ENCODE data around the gene TMEM184B.

Gene TMEM184B

GRCh38 chr22:38191055-38191454 is 81.8 kb downstream of the TMEM184B start:
- no peaks in the 10 kb centered on the region for H4K20me1 ChIP-seq (ENCODE audit: control insufficient read depth, insufficient read depth, low read depth, low read length)
- no peak for TF ChIP-seq CTCF (IDR thresholded peaks at IDR 0.05; ENCODE audit: low read depth, low read length, poor library complexity, severe bottlenecking)
- no peak for TF ChIP-seq EZH2phosphoT487 (IDR thresholded peaks at IDR 0.05; ENCODE audit: borderline replicate concordance, low read length)
- H3K36me3 ChIP-seq (ENCODE audit: control insufficient read depth, low read length): no peaks in the 10 kb centered on the region
- no peaks in the 10 kb centered on the region for H3F3A ChIP-seq (ENCODE audit: control insufficient read depth, insufficient read depth)
- no peak overlapping the region for H3K4me2 ChIP-seq (ENCODE audit: low read length)
- H3K79me2 ChIP-seq (ENCODE audit: control insufficient read depth, low read length): no peaks in the 10 kb centered on the region
- no peaks in the 10 kb centered on the region for H3K9me2 ChIP-seq (replicated peaks; ENCODE audit: control insufficient read depth, low read length)
- peaks cover 11% of the 10 kb centered on the region for H3K27me3 ChIP-seq (ENCODE audit: control insufficient read depth, low read length)
- H3K4me1 ChIP-seq (ENCODE audit: control insufficient read depth, low read length): peaks cover 7% of the 10 kb centered on the region; the same call in 1 of the 2 replicates
- no peak overlapping the region for H3K4me3 ChIP-seq (ENCODE audit: low read length)
- no peaks in the 10 kb centered on the region for H3K9me3 ChIP-seq (ENCODE audit: control insufficient read depth, insufficient read depth, low read length)
- H3K27ac ChIP-seq (ENCODE audit: low read depth, low read length): no peak overlapping the region

DNA sequence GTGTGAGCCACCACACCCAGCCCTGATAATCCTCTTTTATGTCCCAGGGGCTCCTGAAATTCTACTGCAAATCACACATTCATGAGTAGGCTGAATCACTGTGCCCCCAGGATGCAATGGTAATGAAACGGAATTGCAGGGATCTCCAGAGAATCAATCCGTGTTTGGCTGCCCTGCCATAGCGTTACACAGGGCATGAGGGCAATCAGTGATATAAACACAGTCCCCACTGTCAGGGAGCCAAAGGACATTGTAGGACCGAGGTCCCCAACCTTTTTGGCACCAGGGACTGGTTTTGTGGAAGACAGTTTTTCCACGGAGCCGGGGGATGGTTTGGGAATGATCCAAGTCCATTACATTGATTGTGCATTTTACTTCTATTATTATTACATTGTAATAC is 82.2 kb downstream of the TMEM184B start:
- Histone ChIP-seq H3F3A (ENCODE audit: control insufficient read depth, insufficient read depth) (no peaks in the 10 kb centered on the region), H3K4me2 (ENCODE audit: low read length) (no peak overlapping the region), H3K4me3 (ENCODE audit: low read length) (no peak overlapping the region), H3K9me3 (ENCODE audit: control insufficient read depth, insufficient read depth, low read length) (no peaks in the 10 kb centered on the region), H4K20me1 (ENCODE audit: control insufficient read depth, insufficient read depth, low read depth, low read length) (no peaks in the 10 kb centered on the region), H3K36me3 (ENCODE audit: control insufficient read depth, low read length) (no peaks in the 10 kb centered on the region), H3K79me2 (ENCODE audit: control insufficient read depth, low read length) (no peaks in the 10 kb centered on the region), H3K27me3 (ENCODE audit: control insufficient read depth, low read length) (peaks cover 11% of the 10 kb centered on the region), H3K9me2 (replicated peaks; ENCODE audit: control insufficient read depth, low read length) (no peaks in the 10 kb centered on the region), H3K4me1 (ENCODE audit: control insufficient read depth, low read length) (peaks cover 7% of the 10 kb centered on the region; the same call in 1 of the 2 replicates), H3K27ac (ENCODE audit: low read depth, low read length) (no peak overlapping the region)
- no peak for TF ChIP-seq CTCF (IDR thresholded peaks at IDR 0.05; ENCODE audit: low read depth, low read length, poor library complexity, severe bottlenecking)
- TF ChIP-seq EZH2phosphoT487 (IDR thresholded peaks at IDR 0.05; ENCODE audit: borderline replicate concordance, low read length): no peak

DNA sequence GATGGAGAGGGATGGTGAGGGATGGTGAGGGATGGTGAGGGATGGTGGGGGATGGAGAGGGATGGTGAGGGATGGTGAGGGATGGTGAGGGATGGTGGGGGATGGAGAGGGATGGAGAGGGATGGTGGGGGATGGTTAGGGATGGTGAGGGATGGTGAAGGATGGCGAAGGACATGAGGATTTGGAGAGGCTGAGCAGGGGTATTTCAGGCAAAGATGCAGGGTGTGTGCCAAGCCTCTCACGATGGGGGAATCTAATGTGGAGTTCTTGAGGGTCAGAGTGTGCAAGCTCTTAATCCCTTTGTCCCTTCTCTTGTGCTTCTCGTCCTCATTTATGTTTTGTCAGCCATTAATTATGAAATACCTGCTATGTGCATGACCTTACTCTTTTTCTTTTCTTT is 83.7 kb downstream of the TMEM184B start:
- no peak overlapping the region for H3K4me2 ChIP-seq (ENCODE audit: low read length)
- H3K27ac ChIP-seq (ENCODE audit: low read depth, low read length): no peak overlapping the region
- H3K9me2 ChIP-seq (replicated peaks; ENCODE audit: control insufficient read depth, low read length): no peaks in the 10 kb centered on the region
- H3K36me3 ChIP-seq (ENCODE audit: control insufficient read depth, low read length): no peaks in the 10 kb centered on the region
- H3K9me3 ChIP-seq (ENCODE audit: control insufficient read depth, insufficient read depth, low read length): no peaks in the 10 kb centered on the region
- H3K4me3 ChIP-seq (ENCODE audit: low read length): no peak overlapping the region
- no peaks in the 10 kb centered on the region for H3K4me1 ChIP-seq (ENCODE audit: control insufficient read depth, low read length)
- no peak for TF ChIP-seq EZH2phosphoT487 (IDR thresholded peaks at IDR 0.05; ENCODE audit: borderline replicate concordance, low read length)
- no peak for TF ChIP-seq CTCF (IDR thresholded peaks at IDR 0.05; ENCODE audit: low read depth, low read length, poor library complexity, severe bottlenecking)
- H4K20me1 ChIP-seq (ENCODE audit: control insufficient read depth, insufficient read depth, low read depth, low read length): no peaks in the 10 kb centered on the region
- no peaks in the 10 kb centered on the region for H3F3A ChIP-seq (ENCODE audit: control insufficient read depth, insufficient read depth)
- peaks cover 7% of the 10 kb centered on the region for H3K27me3 ChIP-seq (ENCODE audit: control insufficient read depth, low read length)
- no peaks in the 10 kb centered on the region for H3K79me2 ChIP-seq (ENCODE audit: control insufficient read depth, low read length)
